ENCODE results near the gene NCMAP.

- no peak for TF ChIP-seq GATA2 (IDR thresholded peaks at IDR 0.05; ENCODE audit: low read depth, low read length)
- no peak for TF ChIP-seq GATA3 (IDR thresholded peaks at IDR 0.05; ENCODE audit: low read depth, low read length)
Measured at GRCh38 chr1:24605534-24606295, 49.8 kb downstream of the NCMAP start.

All from SH-SY5Y (cell line).